ENCODE results near the gene AMMECR1.

DNA sequence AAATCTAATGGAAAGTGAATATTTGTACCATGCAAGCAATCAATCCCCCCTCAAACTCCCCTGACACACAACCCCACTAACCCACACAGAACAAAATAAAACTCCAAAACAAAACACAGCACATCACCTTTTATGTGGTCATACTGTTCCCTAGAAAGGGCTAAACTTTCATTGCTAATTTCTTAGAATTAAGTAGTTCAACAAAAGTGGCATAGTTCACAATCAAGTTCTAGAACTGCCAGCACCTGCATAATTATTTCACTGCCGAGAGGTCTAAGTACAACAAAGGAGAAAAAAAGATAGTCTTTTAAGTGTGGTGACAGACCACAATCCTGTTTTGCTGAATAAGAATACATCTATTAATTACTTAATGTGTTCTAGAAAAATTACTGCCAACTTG lies 58.8 kb downstream of the AMMECR1 start:
- TF ChIP-seq, protein P1, sequence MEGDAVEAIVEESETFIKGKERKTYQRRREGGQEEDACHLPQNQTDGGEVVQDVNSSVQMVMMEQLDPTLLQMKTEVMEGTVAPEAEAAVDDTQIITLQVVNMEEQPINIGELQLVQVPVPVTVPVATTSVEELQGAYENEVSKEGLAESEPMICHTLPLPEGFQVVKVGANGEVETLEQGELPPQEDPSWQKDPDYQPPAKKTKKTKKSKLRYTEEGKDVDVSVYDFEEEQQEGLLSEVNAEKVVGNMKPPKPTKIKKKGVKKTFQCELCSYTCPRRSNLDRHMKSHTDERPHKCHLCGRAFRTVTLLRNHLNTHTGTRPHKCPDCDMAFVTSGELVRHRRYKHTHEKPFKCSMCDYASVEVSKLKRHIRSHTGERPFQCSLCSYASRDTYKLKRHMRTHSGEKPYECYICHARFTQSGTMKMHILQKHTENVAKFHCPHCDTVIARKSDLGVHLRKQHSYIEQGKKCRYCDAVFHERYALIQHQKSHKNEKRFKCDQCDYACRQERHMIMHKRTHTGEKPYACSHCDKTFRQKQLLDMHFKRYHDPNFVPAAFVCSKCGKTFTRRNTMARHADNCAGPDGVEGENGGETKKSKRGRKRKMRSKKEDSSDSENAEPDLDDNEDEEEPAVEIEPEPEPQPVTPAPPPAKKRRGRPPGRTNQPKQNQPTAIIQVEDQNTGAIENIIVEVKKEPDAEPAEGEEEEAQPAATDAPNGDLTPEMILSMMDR (IDR thresholded peaks at IDR 0.05): no peak
- no peak for TF ChIP-seq POLR2AphosphoS5 (IDR thresholded peaks at IDR 0.05)
- TF ChIP-seq POLR2A (IDR thresholded peaks at IDR 0.05): no peak
- no peak for TF ChIP-seq EP300 (IDR thresholded peaks at IDR 0.05)
